ENCODE results near the gene MRPL32. TPM values are rescaled to one million over a fixed set of nuclear protein-coding genes. Genes with fewer than 3 reads are reported as not detected.

The MRPL32 gene
- polyA plus RNA-seq, 2 of the 4 experiments (the other 2 are of a cell fraction), result 76.0 to 90.4 TPM

DNA sequence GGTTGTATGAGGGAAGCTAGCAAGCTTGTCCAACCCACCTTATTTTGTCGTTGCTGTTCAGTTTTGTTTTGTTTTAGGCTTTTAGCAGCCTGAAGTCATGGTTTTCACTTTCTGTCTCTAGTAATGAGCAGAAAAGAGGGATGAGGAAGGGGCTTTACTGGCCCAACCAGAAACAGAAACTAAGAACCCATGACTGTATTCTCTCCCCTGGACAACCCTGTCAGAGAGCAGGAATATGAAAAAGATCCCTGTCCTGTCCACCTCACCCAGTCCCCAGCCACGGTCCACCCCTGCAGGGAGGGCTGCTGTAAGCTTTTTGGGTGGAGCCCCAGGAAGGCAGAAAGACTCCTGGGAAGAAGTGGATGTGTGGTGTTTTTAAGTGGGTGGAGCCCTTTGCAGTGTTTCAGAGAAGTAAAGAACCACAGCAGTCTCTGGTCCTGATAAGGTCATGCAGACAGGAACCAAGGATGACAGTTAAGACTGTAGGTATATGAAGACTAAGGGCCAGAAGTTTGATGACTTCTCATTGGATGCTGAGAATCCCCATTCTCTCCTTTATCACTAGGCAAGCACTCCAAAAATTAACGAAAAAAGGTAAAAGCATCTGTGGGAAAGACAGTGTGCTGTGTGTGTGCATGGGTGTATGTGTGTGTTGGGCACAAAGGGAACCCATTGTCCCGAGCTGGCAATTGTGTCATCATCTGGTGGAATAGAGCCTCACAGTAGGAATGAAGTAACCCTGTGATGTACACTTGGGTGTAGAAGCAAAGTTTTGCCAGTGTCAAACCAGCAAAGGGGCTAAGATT, 13.8 kb downstream of the MRPL32 start:
- no peaks in the 10 kb centered on the region for H3K9me3 ChIP-seq
- FAIRE-seq (no peak), ATAC-seq (peak; percentile 36; a peak in 3 of 6 replicates), DNase-seq (ENCODE audit: low read depth in 1 of 2, low spot score in 1 of 2) (no peak)
- no peaks in the 10 kb centered on the region for H3K4me1 ChIP-seq
- ChIA-PET CTCF (interaction anchor here (0.9 to 2.0 kb wide), 5 partner anchors 11 to 776 kb away, joined by 3 to 8 read pairs (median 3); partner anchors contain the start of gene STK17A), POLR2A (no interaction called here)
- H3K27ac ChIP-seq, result no peak overlapping the region
- peak overlapping the region; percentile 14; the same call in 1 of the 3 replicates for H3K4me2 ChIP-seq
- TF ChIP-seq POLR2AphosphoS2 (conservative IDR thresholded peaks at IDR 0.05; ENCODE audit: low read length) (no peak), HOXB5 (CRISPR knock-in tag; IDR thresholded peaks at IDR 0.05) (no peak)
- TF ChIP-seq, protein P1, sequence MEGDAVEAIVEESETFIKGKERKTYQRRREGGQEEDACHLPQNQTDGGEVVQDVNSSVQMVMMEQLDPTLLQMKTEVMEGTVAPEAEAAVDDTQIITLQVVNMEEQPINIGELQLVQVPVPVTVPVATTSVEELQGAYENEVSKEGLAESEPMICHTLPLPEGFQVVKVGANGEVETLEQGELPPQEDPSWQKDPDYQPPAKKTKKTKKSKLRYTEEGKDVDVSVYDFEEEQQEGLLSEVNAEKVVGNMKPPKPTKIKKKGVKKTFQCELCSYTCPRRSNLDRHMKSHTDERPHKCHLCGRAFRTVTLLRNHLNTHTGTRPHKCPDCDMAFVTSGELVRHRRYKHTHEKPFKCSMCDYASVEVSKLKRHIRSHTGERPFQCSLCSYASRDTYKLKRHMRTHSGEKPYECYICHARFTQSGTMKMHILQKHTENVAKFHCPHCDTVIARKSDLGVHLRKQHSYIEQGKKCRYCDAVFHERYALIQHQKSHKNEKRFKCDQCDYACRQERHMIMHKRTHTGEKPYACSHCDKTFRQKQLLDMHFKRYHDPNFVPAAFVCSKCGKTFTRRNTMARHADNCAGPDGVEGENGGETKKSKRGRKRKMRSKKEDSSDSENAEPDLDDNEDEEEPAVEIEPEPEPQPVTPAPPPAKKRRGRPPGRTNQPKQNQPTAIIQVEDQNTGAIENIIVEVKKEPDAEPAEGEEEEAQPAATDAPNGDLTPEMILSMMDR (IDR thresholded peaks at IDR 0.05), result no peak
- WGBS (ENCODE audit: missing lambda C conversion rate), result 28% methylated on average over 4 of the region's 4 CpGs
- H3K4me3 ChIP-seq, result no peak overlapping the region

DNA sequence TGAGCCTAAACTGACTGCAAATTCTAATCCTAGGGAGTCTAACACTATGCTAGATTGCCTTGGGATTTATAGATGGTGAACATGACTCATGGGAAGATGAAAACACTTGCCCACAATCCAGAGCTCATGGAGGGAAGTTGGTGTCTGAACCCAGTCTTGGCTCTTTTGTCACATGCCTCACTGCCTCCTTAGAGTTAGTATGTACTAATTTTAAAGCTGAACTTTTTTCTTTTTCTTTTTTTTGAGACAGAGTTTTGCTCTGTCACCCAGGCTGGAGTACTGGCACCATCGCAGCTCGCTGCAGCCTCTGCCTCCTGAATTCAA, 14.4 kb downstream of the MRPL32 start:
- FAIRE-seq, result no peak
- H3K4me3 ChIP-seq, result no peak overlapping the region
- H3K9me3 ChIP-seq, result no peaks in the 10 kb centered on the region
- no peak overlapping the region for H3K4me2 ChIP-seq
- no peak for DNase-seq (ENCODE audit: low read depth in 1 of 2, low spot score in 1 of 2)
- no peak for TF ChIP-seq CBX2 (IDR thresholded peaks at IDR 0.05; ENCODE audit: borderline replicate concordance, low read depth)
- no peak for TF ChIP-seq FOXS1 (CRISPR knock-in tag; IDR thresholded peaks at IDR 0.05)
- TF ChIP-seq HOXA7 (CRISPR knock-in tag; IDR thresholded peaks at IDR 0.05), result no peak
- TF ChIP-seq RFX5 (IDR thresholded peaks at IDR 0.05), result no peak
- TF ChIP-seq, protein P2, sequence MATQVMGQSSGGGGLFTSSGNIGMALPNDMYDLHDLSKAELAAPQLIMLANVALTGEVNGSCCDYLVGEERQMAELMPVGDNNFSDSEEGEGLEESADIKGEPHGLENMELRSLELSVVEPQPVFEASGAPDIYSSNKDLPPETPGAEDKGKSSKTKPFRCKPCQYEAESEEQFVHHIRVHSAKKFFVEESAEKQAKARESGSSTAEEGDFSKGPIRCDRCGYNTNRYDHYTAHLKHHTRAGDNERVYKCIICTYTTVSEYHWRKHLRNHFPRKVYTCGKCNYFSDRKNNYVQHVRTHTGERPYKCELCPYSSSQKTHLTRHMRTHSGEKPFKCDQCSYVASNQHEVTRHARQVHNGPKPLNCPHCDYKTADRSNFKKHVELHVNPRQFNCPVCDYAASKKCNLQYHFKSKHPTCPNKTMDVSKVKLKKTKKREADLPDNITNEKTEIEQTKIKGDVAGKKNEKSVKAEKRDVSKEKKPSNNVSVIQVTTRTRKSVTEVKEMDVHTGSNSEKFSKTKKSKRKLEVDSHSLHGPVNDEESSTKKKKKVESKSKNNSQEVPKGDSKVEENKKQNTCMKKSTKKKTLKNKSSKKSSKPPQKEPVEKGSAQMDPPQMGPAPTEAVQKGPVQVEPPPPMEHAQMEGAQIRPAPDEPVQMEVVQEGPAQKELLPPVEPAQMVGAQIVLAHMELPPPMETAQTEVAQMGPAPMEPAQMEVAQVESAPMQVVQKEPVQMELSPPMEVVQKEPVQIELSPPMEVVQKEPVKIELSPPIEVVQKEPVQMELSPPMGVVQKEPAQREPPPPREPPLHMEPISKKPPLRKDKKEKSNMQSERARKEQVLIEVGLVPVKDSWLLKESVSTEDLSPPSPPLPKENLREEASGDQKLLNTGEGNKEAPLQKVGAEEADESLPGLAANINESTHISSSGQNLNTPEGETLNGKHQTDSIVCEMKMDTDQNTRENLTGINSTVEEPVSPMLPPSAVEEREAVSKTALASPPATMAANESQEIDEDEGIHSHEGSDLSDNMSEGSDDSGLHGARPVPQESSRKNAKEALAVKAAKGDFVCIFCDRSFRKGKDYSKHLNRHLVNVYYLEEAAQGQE (IDR thresholded peaks at IDR 0.05), result no peak
- no peak for TF ChIP-seq TFCP2L1 (CRISPR knock-in tag; IDR thresholded peaks at IDR 0.05)
- H3K4me1 ChIP-seq, result no peaks in the 10 kb centered on the region
- WGBS (ENCODE audit: missing lambda C conversion rate), result 88% methylated on average over 2 of the region's 2 CpGs
- ChIA-PET POLR2A (no interaction called here), CTCF (interaction anchor here (0.9 to 2.0 kb wide), 4 partner anchors 162 to 775 kb away, joined by 3 to 8 read pairs (median 3); partner anchors contain the start of gene STK17A)
- no peak overlapping the region for H3K27ac ChIP-seq
- no peak; a peak in 1 of 6 replicates for ATAC-seq

DNA sequence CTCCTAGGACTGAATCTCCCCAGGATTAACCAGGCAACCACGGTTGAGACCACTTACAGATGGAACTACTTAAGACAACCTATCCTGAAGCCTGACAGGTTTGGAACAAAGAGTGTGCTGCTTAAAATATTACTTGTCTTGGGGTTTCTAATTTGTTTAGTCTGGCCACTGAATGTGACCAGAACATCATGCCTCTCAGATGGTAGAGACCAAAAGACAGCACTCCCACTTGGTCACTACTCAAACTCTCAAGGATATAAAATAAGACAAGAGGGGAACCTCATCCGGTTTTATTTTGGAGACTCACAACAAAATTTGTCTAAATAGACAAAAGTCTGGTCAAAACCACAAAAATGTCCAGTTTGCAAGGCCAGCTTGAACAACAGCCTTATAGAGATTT, 15.3 kb downstream of the MRPL32 start:
- TF ChIP-seq, protein P3, sequence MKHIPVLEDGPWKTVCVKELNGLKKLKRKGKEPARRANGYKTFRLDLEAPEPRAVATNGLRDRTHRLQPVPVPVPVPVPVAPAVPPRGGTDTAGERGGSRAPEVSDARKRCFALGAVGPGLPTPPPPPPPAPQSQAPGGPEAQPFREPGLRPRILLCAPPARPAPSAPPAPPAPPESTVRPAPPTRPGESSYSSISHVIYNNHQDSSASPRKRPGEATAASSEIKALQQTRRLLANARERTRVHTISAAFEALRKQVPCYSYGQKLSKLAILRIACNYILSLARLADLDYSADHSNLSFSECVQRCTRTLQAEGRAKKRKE (CRISPR knock-in tag; IDR thresholded peaks at IDR 0.05; ENCODE audit: low read depth), result no peak
- TF ChIP-seq EHF (CRISPR knock-in tag; IDR thresholded peaks at IDR 0.05) (no peak), KDM1A (IDR thresholded peaks at IDR 0.05; ENCODE audit: low read depth) (no peak), MAFK (IDR thresholded peaks at IDR 0.05; ENCODE audit: partially characterized antibody) (no peak), MAZ (IDR thresholded peaks at IDR 0.05; ENCODE audit: borderline replicate concordance, low read depth, low read length) (no peak)
- Histone ChIP-seq H3K27ac (no peak overlapping the region), H3K4me3 (no peak overlapping the region), H3K4me2 (no peak overlapping the region), H3K4me1 (no peaks in the 10 kb centered on the region), H3K9me3 (no peaks in the 10 kb centered on the region)
- DNase-seq (ENCODE audit: low read depth in 1 of 2, low spot score in 1 of 2) (no peak), ATAC-seq (no peak), FAIRE-seq (no peak)
- ChIA-PET CTCF (interaction anchor here (1.2 kb wide), 1 partner anchor 160 kb away, joined by 3 read pairs; no protein-coding TSS in a partner anchor), POLR2A (no interaction called here)
- 11% methylated on average over 2 of the region's 2 CpGs for WGBS (ENCODE audit: missing lambda C conversion rate)
